Mesendoderm (in vitro differentiated cells): ENCODE results near the gene RNF220.

Experiments used
- DNase-seq: peaks from one replicate; pipeline ENCODE4 v3.0.0; 2013
- H2AK5ac ChIP-seq: 2 replicates; pipeline ENCODE4 v1.6.1; 2013; ENCODE audit warnings: low read length, inconsistent platforms
- H2BK120ac ChIP-seq: 2 replicates; pipeline ENCODE4 v1.6.1; 2013; ENCODE audit warnings: low read depth, mild to moderate bottlenecking, low read length, moderate library complexity, mixed read lengths
- H2BK15ac ChIP-seq: replicated peaks from 2 replicates; pipeline ENCODE4 v1.6.1; 2013; ENCODE audit warnings: low read depth, mild to moderate bottlenecking, moderate library complexity
- H2BK5ac ChIP-seq: 2 replicates; pipeline ENCODE4 v1.6.1; 2013; ENCODE audit warnings: low read length, inconsistent platforms
- H3K18ac ChIP-seq: 2 replicates; pipeline ENCODE4 v1.6.1; 2013; ENCODE audit warnings: mild to moderate bottlenecking, low read length, mixed read lengths
- H3K23ac ChIP-seq: one replicate; pipeline ENCODE4 v1.6.1; 2013; ENCODE audit warnings: low read length
- H3K27ac ChIP-seq: 2 replicates; pipeline ENCODE4 v1.5.1; 2013; ENCODE audit warnings: low read depth, mild to moderate bottlenecking, inconsistent platforms, low read length, moderate library complexity
- H3K27me3 ChIP-seq: 2 replicates; pipeline ENCODE4 v1.6.1; 2013; ENCODE audit warnings: low read length, control low read depth, mild to moderate bottlenecking, inconsistent platforms; ENCODE audit not compliant: insufficient read depth, poor library complexity
- H3K36me3 ChIP-seq: 2 replicates; pipeline ENCODE4 v1.6.1; 2013; ENCODE audit warnings: low read length, inconsistent platforms; ENCODE audit not compliant: control insufficient read depth, insufficient read depth
- H3K4ac ChIP-seq: one replicate; pipeline ENCODE4 v1.6.1; 2013; ENCODE audit warnings: low read depth, mild to moderate bottlenecking, low read length, moderate library complexity
- H3K4me1 ChIP-seq: 2 replicates; pipeline ENCODE4 v1.6.1; 2013; ENCODE audit warnings: low read depth, low read length, inconsistent platforms; ENCODE audit not compliant: control insufficient read depth
- H3K4me2 ChIP-seq: 2 replicates; pipeline ENCODE4 v1.6.1; 2013; ENCODE audit warnings: low read length
- H3K4me3 ChIP-seq: 2 replicates; pipeline ENCODE4 v1.5.1; 2013; ENCODE audit warnings: mild to moderate bottlenecking, low read length
- H3K56ac ChIP-seq: one replicate; pipeline ENCODE4 v1.6.1; 2013; ENCODE audit warnings: low read length
- H3K79me1 ChIP-seq: 2 replicates; pipeline ENCODE4 v1.6.1; 2013; ENCODE audit warnings: low read length, inconsistent platforms
- H3K79me2 ChIP-seq: 2 replicates; pipeline ENCODE4 v1.6.1; 2013; ENCODE audit warnings: mild to moderate bottlenecking, low read length; ENCODE audit not compliant: control insufficient read depth, insufficient read depth
- H3K9ac ChIP-seq: 2 replicates; pipeline ENCODE4 v1.6.1; 2013; ENCODE audit warnings: low read length, inconsistent platforms
- H4K5ac ChIP-seq: one replicate; pipeline ENCODE4 v1.6.1; 2013; ENCODE audit warnings: low read length
- H4K8ac ChIP-seq: one replicate; pipeline ENCODE4 v1.6.1; 2013; ENCODE audit warnings: low read depth, mild to moderate bottlenecking, control low read depth, low read length, moderate library complexity
- WGBS: extraction: QIAGEN DNeasy Blood & Tissue Kit; methylation state at CpG from one replicate; pipeline ENCODE4 v1.1.7; 2013; ENCODE audit warnings: low lambda C conversion rate, missing lambda C conversion rate; ENCODE audit not compliant: insufficient coverage; ENCODE audit errors: extremely low coverage; 5-methylcytosine and 5-hydroxymethylcytosine counted together

Gene RNF220

DNA sequence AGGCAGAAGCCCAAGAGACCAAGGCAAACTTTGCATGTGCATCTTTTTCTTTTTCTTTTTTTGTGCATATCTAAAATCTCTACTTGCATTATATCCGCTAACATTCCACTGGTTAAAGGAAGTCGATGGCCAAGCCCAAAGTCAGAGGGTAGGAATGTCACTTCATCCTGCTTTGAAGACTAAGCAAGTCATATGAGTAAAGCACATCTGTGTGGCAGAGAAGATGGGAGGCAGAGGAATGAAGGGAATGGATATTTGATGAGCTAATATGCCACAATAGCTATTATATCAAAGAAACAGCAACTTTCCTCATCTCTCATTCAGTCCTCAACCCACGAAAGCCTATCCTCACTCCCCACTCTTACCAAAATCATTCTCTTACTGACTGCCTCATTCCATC lies 59.3 kb downstream of the RNF220 start:
- Histone ChIP-seq H2BK120ac (no peak overlapping the region), H3K56ac (no peak overlapping the region), H3K9ac (no peak overlapping the region), H3K79me1 (no peaks in the 10 kb centered on the region), H3K4me2 (no peak overlapping the region), H2BK5ac (no peak overlapping the region), H3K23ac (no peak overlapping the region), H3K79me2 (no peaks in the 10 kb centered on the region), H3K27me3 (no peaks in the 10 kb centered on the region), H3K27ac (no peak overlapping the region), H3K4ac (no peak overlapping the region), H3K36me3 (no peaks in the 10 kb centered on the region), H3K4me1 (no peaks in the 10 kb centered on the region), H2AK5ac (no peak overlapping the region), H2BK15ac (no peak overlapping the region), H4K8ac (no peak overlapping the region), H3K18ac (no peak overlapping the region), H4K5ac (no peak overlapping the region), H3K4me3 (no peak overlapping the region)
- no peak for DNase-seq
- no CpG with 5 or more reads among the region's 3 CpGs for WGBS

DNA sequence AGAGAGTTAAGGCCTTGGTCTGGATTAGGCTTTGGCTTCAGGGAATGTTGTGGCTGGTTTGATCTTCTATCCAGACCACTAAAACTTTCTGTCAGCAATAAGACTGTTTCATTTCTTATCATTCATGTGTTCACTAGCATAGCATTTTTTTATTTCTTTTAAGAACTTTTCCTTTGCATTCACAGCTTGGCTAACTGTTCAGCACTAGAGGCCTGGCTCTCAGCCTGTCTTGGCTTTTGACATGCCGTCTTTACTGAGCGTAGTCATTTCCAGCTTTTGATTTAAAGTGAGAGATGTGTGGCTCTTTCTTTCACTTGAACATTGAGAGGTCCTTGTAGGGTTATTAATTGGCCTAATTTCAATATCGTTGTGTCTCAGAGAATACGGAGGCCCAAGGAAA lies 62.5 kb downstream of the RNF220 start:
- Histone ChIP-seq H3K23ac (no peak overlapping the region), H3K79me1 (no peaks in the 10 kb centered on the region), H2BK120ac (no peak overlapping the region), H3K9ac (no peak overlapping the region), H3K4ac (no peak overlapping the region), H3K4me2 (no peak overlapping the region), H2AK5ac (no peak overlapping the region), H3K27me3 (no peaks in the 10 kb centered on the region), H3K4me1 (no peaks in the 10 kb centered on the region), H3K27ac (no peak overlapping the region), H2BK5ac (no peak overlapping the region), H3K79me2 (no peaks in the 10 kb centered on the region), H3K36me3 (no peaks in the 10 kb centered on the region), H4K5ac (no peak overlapping the region), H2BK15ac (no peak overlapping the region), H3K18ac (no peak overlapping the region), H4K8ac (no peak overlapping the region), H3K56ac (no peak overlapping the region), H3K4me3 (no peak overlapping the region)
- no CpG with 5 or more reads among the region's 4 CpGs for WGBS
- DNase-seq = no peak

DNA sequence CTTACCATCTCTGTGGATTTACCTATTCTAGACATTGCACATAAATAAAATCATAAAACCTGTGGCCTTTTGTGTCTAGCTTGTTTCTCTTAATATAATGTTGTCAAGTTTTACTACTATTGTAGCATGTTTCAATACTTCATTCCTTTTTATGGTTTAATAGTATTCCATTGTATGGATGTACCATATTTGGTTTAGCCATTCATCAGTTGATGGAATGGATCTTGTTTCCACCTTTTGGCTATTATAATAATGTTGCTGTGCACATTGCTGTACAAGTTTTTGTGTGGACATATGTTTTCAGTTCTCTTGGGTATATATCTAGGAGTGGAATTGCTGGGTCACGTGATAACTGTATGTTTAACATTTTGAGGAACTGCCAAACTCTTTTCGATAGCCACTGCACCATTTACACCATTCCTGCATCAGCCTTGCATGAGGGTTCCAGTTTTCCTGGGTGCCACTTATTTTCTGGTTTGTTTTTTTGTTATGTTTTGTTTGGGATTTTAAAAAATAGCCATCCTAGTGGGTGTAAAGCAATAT lies 66.9 kb downstream of the RNF220 start:
- Histone ChIP-seq H3K27ac (no peak overlapping the region), H4K5ac (no peak overlapping the region), H3K9ac (no peak overlapping the region), H3K27me3 (no peaks in the 10 kb centered on the region), H2BK120ac (no peak overlapping the region), H3K36me3 (no peaks in the 10 kb centered on the region), H3K4ac (no peak overlapping the region), H4K8ac (no peak overlapping the region), H2BK15ac (no peak overlapping the region), H2BK5ac (no peak overlapping the region), H3K79me1 (no peaks in the 10 kb centered on the region), H3K23ac (no peak overlapping the region), H3K4me1 (no peaks in the 10 kb centered on the region), H3K4me3 (no peak overlapping the region), H3K79me2 (no peaks in the 10 kb centered on the region), H2AK5ac (no peak overlapping the region), H3K18ac (no peak overlapping the region), H3K4me2 (no peak overlapping the region), H3K56ac (no peak overlapping the region)
- DNase-seq = no peak
- WGBS = no CpG with 5 or more reads among the region's 2 CpGs

DNA sequence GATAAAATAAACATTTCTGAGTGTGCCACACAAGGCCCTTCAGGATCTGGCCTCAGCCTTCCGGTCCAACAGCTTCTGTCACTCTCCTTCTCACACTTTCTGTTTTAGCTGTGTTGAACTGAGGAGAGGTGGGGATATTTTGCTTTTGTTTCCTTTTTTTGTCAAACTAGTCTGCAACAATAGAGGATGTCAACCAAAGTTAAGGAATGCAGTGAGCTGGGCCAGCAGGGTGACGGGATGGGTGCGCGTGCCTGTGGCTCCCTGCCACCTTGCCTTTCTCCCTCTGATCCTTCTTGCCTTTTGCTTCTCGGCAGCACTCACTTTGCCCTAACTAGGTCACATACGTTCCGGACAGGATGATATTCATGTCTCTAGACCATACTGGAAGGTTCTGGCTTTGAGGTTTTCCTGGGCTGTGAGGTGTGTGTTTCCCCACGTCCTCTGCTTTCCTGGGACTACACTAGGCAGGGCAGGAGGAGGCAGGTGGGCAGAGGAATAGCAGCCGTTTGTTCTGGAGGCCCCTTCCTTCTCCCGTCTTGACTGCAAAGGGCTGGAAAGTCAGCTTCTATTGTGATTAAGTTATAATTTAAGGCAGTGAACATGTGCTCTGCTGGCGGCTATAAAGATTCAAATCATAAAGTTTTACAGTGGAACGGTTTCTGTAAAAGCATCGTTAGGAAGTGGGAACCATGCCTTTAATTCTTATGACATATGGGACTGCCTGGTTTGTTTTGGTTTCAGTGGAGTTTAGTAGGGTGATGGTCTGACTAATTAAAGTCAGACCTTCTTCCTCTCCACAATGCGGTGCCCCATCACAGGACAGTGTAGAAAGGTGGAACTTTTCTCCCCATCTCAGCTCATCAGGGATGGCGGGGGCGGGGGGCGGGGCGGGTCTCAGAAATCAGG lies 67.8 kb downstream of the RNF220 start:
- Histone ChIP-seq H3K23ac (no peak overlapping the region), H3K9ac (no peak overlapping the region), H2BK5ac (no peak overlapping the region), H2AK5ac (no peak overlapping the region), H3K4me1 (no peaks in the 10 kb centered on the region), H3K27ac (no peak overlapping the region), H2BK120ac (no peak overlapping the region), H3K36me3 (no peaks in the 10 kb centered on the region), H4K5ac (no peak overlapping the region), H3K4me2 (no peak overlapping the region), H4K8ac (no peak overlapping the region), H3K18ac (no peak overlapping the region), H3K4me3 (no peak overlapping the region), H3K79me2 (no peaks in the 10 kb centered on the region), H3K79me1 (no peaks in the 10 kb centered on the region), H3K27me3 (no peaks in the 10 kb centered on the region), H2BK15ac (no peak overlapping the region), H3K4ac (no peak overlapping the region), H3K56ac (no peak overlapping the region)
- no peak for DNase-seq
- no CpG with 5 or more reads among the region's 18 CpGs for WGBS

DNA sequence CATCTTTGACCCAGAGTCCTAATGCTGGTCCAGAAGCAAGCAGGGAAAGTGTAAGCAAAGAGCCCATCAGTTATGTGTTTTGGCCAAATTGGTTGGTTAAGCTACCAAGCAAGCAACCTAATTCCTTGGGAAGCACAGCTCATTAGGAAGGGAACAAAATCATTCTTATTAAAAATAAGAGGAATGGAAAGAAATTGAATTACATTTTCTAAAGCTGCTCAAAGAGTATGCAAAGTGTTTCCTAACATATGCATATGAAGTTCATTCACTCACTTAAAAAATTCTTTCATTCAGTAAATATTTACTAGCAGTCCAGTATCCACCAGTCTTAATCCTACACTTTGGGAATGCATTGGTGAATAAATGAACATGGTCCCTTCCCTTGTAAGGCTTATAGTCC lies 71.8 kb downstream of the RNF220 start:
- Histone ChIP-seq H3K23ac (no peak overlapping the region), H2BK5ac (no peak overlapping the region), H3K27ac (no peak overlapping the region), H3K4me1 (no peaks in the 10 kb centered on the region), H3K4me2 (no peak overlapping the region), H3K56ac (no peak overlapping the region), H3K79me2 (no peaks in the 10 kb centered on the region), H3K4ac (no peak overlapping the region), H3K36me3 (no peaks in the 10 kb centered on the region), H2BK15ac (no peak overlapping the region), H4K8ac (no peak overlapping the region), H4K5ac (no peak overlapping the region), H2AK5ac (no peak overlapping the region), H3K4me3 (no peak overlapping the region), H3K18ac (no peak overlapping the region), H3K27me3 (no peaks in the 10 kb centered on the region), H2BK120ac (no peak overlapping the region), H3K79me1 (no peaks in the 10 kb centered on the region), H3K9ac (no peak overlapping the region)
- no peak for DNase-seq

DNA sequence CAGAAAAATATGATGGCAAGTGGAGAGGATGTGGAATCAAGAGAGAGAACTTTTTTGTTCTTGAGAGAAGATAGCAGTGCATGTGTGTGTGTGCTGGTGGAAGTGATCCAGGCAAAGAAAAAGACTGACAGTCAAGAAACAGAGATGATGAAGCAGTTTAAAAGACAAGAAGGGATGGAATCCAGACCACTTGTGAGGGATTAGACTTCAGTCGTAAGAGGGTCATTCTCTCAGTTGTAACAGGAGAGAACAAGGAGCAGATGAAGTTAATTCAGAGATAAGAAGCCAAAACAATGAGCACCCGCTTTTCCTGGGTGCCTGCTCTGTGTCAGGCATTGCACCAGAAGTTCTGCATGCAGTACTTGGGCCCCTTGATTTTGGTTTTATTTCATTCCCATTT lies 76.6 kb downstream of the RNF220 start:
- H4K5ac ChIP-seq = no peak overlapping the region

More for the DNA sequence above, 76.6 kb downstream of the RNF220 start:
- Histone ChIP-seq H2BK5ac (no peak overlapping the region), H3K79me1 (no peaks in the 10 kb centered on the region), H3K27me3 (no peaks in the 10 kb centered on the region), H3K27ac (no peak overlapping the region), H3K79me2 (no peaks in the 10 kb centered on the region), H4K8ac (no peak overlapping the region), H2AK5ac (no peak overlapping the region), H3K4me2 (no peak overlapping the region), H2BK15ac (no peak overlapping the region), H3K4me3 (no peak overlapping the region), H3K9ac (no peak overlapping the region), H3K56ac (no peak overlapping the region), H3K4ac (no peak overlapping the region), H2BK120ac (no peak overlapping the region), H3K23ac (no peak overlapping the region), H3K4me1 (peaks cover 4% of the 10 kb centered on the region), H3K36me3 (no peaks in the 10 kb centered on the region), H3K18ac (no peak overlapping the region)
- WGBS = no CpG with 5 or more reads among the region's 2 CpGs
- no peak for DNase-seq
